Hematopoietic multipotent progenitor cell treated with erythropoietin and hydrocortisone succinate and interleukin-3 and kit ligand, for 8 days (in vitro differentiated cells): ENCODE data around the gene C2CD3.

Experiments
- DNase-seq: peaks from one replicate; pipeline ENCODE4 v3.0.0-alpha.2; 2015

Gene C2CD3

GRCh38 chr11:74057249-74058151, 113.3 kb downstream of the C2CD3 start:
- DNase-seq, result no peak

- DNase-seq, result no peak
These were observed 114.9 kb downstream of the C2CD3 start for GRCh38 chr11:74055938-74056337.

DNA sequence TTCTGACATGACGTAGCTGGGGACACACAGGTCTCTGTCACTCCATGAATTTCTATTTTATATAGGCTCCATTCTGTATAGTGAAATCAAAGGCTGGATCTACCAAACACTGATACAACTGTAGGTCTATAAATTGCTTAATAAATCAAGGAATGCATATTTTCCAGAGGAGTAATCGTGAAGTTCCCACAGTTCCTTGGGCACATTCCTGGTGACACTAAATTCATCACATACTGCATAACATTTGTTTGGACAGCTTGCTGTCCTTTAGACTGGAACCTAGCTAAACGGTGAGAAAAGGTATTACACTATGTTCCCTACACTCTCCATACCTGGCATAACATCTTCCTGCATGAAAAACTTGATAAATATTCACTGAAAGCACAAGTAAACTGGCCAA, 120.3 kb downstream of the C2CD3 start:
- DNase-seq, result no peak

GRCh38 chr11:74048993-74049392, 121.8 kb downstream of the C2CD3 start:
- no peak for DNase-seq

- no peak for DNase-seq
These were observed 126.3 kb downstream of the C2CD3 start for GRCh38 chr11:74044538-74044937.

- DNase-seq, result no peak
These were observed 127.4 kb downstream of the C2CD3 start for GRCh38 chr11:74043450-74043849.

- DNase-seq, result no peak
These were observed 133.5 kb downstream of the C2CD3 start for GRCh38 chr11:74037309-74037708.

GRCh38 chr11:74035264-74035663, 135.5 kb downstream of the C2CD3 start:
- no peak for DNase-seq

- DNase-seq, result no peak
These were observed 137.8 kb downstream of the C2CD3 start for GRCh38 chr11:74033046-74033445.

DNA sequence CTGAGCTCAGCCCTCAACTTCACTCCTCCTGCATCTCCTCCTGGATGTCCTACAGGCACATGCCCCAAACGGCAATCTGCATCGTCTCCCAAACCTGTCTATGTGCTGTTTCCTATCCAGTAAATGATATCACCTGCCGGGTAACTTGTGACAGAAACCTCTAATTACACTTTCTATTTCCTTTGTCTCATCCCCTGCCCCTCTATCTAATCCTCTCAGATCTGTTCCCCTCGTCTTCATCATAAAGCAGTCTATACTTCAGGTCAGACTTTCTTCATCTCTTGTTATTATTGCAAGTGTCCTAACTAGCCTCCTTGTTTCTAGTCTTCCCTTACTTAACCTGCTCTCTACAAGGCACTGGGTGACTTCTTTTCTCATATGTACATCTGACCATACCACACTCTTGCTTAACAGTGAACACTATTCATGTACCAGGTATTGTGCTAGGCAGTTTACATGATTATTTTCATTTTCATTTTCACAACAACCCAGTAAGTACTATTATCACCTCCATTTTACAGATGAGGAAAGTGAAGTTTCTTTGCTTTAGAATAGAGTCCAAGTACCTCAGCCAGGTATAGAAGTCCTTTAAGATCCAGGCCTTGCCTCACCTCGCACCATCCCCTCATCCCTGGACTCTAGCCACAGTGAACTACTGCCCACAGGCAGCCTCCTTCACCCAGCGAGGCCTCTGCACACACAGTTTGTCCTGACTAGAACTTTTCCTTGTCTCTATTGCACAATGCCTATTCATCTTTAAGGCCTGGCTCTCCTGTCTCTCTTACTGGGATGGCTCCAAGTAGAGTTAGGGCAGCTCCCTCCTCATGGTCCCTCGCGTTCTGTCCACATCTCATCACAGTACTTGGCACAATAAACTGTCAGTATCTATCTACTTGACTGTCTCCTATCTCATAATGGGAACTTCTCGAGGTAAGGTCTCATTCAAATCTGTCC, 139.8 kb downstream of the C2CD3 start:
- no peak for DNase-seq

- no peak for DNase-seq
These were observed 145.2 kb downstream of the C2CD3 start for GRCh38 chr11:74025467-74026166.

GRCh38 chr11:74024261-74025029, 146.4 kb downstream of the C2CD3 start:
- peak; percentile 65 for DNase-seq

DNA sequence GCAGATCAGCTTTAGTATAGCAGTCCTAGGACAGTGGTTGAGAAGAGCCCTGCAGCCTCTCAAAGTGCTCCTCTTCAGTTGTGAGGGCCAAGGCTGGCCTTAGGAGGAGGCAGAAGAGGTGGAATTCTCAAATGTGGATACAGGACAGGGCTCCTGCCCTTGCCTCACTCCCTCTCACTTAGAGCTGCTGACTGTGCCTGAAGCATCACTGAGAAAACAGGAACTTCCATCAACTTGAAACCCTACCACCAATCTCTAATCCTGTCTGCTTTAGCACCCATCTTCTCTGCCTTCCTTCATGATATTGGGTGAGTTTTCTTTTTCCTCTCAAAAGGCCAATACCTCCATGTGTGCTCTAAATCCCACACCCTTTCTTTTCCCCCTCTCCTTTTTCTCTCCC, 147.5 kb downstream of the C2CD3 start:
- no peak for DNase-seq

GRCh38 chr11:74022546-74022945, 148.3 kb downstream of the C2CD3 start:
- no peak for DNase-seq

DNA sequence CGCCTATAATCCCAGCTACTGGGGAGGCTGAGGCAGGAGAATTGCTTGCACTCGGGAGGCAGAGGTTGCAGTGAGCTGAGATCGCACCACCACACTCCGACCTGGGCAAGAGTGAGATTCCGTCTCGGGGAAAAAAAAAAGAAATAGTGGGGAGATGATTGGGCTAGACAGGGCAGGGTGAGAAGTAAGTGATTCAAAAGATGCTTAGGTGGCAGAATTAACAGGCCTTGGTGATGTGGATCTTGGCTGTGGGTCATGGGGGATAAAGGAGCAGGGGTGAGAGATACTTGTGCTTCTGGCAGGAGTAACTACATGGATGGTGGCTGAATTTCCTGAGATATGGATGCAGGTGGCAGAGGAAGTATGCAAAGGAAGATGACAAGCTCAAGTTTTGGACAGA, 148.8 kb downstream of the C2CD3 start:
- DNase-seq, result no peak

GRCh38 chr11:74020539-74020938, 150.3 kb downstream of the C2CD3 start:
- no peak for DNase-seq

DNA sequence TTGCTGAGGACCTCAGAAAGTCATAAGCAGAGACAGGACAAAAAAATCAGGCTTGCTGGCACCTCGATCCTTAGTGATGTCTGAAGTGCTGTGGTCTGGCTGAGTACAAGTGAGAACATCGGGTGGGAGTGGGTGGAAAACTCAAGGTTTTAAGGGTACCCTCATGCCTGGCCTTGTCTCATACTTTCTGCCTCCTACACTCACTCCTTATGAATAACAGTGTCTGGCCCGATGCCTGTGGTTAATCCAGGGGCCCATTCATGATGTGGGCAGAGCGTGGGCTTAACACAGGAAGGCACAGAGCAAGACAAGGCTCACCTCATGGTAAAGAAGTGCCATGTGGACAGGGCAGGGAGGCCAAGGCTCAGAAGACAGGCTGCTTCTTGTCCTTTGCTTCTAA, 150.9 kb downstream of the C2CD3 start:
- DNase-seq, result no peak

- peak; percentile 25 for DNase-seq
These were observed 151.6 kb downstream of the C2CD3 start for GRCh38 chr11:74019104-74019738.

DNA sequence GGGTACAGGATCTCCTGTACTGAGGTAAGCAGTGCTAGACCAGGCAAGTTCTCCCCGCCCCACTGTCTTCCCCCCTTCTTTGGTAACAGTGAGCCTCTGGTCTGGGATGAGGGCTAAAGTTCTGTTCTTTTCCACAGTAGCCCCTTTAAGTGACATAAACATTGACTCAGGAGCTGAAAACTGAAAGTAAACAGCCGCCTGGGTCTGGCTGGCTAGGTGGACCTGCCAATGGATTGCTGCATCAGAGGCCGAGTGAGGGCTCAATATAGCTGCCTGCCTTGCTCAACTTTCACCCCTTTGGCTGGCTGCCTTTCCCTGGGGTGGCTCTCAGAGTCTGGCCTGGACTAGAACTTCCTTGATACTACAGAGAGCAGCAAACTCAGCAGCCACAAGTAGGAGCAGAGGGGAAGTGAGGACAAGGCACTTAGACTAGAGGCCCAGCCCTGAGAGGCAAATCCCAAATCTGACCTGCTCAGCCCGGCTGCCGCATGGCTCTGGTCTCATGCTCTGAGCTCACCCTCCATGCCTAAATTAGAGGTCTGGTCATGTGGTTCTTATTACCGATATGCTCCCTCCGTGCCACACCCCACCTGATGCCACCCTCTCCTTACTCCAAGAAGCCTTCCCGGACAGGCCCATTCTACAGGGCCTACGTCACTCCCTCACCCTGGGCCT, 152.3 kb downstream of the C2CD3 start:
- peak; percentile 22 for DNase-seq

GRCh38 chr11:74017631-74018030, 153.2 kb downstream of the C2CD3 start:
- no peak for DNase-seq
